Mucosa of stomach (tissue), 1 donor: ENCODE data around the gene EIF2A.
"Not testable (repeated sequence)": the region's sequence is repeated elsewhere in the genome, so short reads cannot be mapped to it uniquely, and the experiment has no call there.

Experiments used
- H3K27me3 ChIP-seq: one replicate; pipeline ENCODE4 v1.7.0; 2013; ENCODE audit warnings: mild to moderate bottlenecking, low read length; ENCODE audit not compliant: control insufficient read depth, insufficient read depth
- H3K36me3 ChIP-seq: one replicate; pipeline ENCODE4 v1.7.0; 2013; ENCODE audit warnings: low read length; ENCODE audit not compliant: control insufficient read depth, insufficient read depth
- H3K4me1 ChIP-seq: one replicate; pipeline ENCODE4 v1.7.0; 2013; ENCODE audit warnings: mild to moderate bottlenecking, low read length; ENCODE audit not compliant: control insufficient read depth, insufficient read depth
- H3K4me3 ChIP-seq: one replicate; pipeline ENCODE4 v1.7.0; 2013; ENCODE audit warnings: low read length
- H3K9ac ChIP-seq: one replicate; pipeline ENCODE4 v1.7.0; 2013; ENCODE audit warnings: mild to moderate bottlenecking, low read length, moderate library complexity
- H3K9me3 ChIP-seq: one replicate; pipeline ENCODE4 v1.7.0; 2013; ENCODE audit warnings: mild to moderate bottlenecking, low read length, moderate library complexity; ENCODE audit not compliant: control insufficient read depth
- donor health status: Pancreatic carcinoma.

Gene EIF2A

GRCh38 chr3:150607267-150608065 lies 60.9 kb downstream of the EIF2A start:
- H3K4me1 ChIP-seq, result peaks cover 15% of the 10 kb centered on the region
- H3K9ac ChIP-seq, result no peak overlapping the region
- no peaks in the 10 kb centered on the region for H3K9me3 ChIP-seq
- H3K27me3 ChIP-seq, result no peaks in the 10 kb centered on the region
- H3K36me3 ChIP-seq, result no peaks in the 10 kb centered on the region
- no peak overlapping the region for H3K4me3 ChIP-seq

DNA sequence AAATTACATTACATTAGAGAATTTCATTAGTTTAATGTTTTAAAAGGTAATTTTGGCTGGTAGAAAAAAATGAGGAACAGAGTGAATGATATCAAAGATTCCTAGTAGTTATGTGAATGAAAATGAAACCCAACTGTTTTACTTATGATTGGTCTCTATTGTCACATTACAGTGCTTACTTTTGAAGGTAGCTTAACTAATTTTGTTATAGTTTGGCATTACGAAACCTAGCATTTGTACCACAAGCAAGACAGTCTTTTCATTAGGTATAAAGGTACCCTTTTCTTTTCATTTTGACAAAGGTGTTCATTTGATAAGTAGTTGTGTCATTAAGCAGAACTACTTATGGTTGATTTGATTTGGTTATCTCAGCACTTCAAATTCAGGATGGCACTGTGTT lies 63.4 kb downstream of the EIF2A start:
- Histone ChIP-seq H3K9me3 (no peaks in the 10 kb centered on the region), H3K27me3 (no peaks in the 10 kb centered on the region), H3K4me1 (peaks cover 11% of the 10 kb centered on the region), H3K36me3 (no peaks in the 10 kb centered on the region), H3K9ac (no peak overlapping the region), H3K4me3 (no peak overlapping the region)

DNA sequence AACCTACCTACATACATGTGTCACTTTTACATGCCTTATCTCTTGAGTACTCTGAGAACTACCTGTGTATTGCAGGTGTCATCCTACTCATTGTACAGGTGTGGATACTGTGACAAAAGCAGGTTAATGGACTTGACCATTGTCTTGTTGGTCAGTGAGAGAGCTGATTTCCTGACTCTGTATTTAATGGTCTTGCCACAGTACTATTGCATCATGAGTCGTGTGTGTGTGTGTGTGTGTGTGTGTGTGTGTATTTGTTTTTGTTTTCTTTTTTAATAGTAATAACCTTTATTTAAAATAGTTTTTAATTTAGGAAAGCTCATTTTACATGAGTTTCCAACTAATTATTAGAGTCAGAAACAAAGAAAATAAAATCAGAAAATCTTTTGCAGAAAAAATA lies 64.2 kb downstream of the EIF2A start:
- Histone ChIP-seq H3K4me3 (no peak overlapping the region), H3K36me3 (no peaks in the 10 kb centered on the region), H3K9me3 (no peaks in the 10 kb centered on the region), H3K27me3 (no peaks in the 10 kb centered on the region), H3K9ac (no peak overlapping the region), H3K4me1 (peaks cover 11% of the 10 kb centered on the region)

DNA sequence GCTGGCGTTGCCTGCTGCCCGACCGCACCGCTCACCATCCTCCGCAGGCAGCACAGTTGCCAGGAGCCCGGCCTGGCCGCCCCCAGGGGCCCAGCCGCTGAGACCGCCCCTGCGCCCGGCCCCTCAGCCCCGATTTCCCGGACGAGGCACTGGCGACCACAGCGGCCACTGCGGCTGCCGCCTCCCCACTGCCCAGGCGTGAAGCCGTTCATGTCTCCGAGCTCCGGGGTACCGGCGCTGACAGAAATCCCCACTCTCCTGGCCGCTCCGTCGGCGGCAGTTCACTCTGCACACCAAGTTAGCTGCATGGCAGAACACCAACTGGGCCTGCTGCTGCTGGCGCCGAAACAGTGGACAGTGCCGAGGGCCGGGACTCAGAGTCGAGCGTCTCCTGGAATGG lies 65.1 kb downstream of the EIF2A start:
- peaks cover 11% of the 10 kb centered on the region for H3K4me1 ChIP-seq
- no peak overlapping the region for H3K4me3 ChIP-seq
- H3K9ac ChIP-seq, result no peak overlapping the region
- H3K27me3 ChIP-seq, result no peaks in the 10 kb centered on the region
- H3K9me3 ChIP-seq, result no peaks in the 10 kb centered on the region
- H3K36me3 ChIP-seq, result no peaks in the 10 kb centered on the region

DNA sequence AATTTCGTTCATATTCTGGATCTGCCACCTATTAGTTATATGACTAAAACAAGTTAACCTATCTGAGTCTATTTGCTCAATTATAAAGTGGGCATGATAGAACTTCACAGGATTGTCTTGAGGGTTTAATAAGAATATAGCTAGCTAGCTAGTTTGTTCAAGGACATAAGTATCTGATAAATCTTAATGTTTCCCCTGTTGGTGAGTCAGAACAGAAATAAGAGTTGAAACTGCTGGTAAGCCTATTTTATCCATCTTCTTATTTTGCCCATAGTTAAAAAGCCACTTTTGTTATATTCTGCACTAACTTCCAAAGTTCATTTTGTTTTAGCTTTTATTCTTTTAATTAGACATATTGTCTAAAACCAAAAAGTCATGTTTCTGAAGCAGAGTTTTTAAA lies 65.9 kb downstream of the EIF2A start:
- H3K4me1 ChIP-seq, result peaks cover 6% of the 10 kb centered on the region
- H3K27me3 ChIP-seq, result no peaks in the 10 kb centered on the region
- no peaks in the 10 kb centered on the region for H3K36me3 ChIP-seq

DNA sequence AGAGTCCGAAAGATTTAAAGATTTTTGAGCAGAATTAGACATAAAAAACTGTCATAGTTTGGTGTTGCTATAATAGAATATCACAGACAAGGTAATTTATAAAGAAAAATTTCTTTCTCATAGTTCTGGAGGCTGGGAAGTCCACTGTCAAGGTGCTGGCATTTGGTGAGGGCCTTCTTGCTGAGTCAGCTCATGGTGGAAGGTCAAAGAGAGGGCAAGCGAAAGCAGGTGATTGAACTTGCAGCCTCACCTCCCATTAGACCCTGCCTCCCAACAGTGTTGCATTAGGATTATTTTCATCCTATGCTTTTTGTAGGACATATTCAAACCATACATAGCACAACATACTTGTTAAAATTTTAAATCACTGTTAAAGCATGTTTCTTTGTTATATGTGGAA lies 66.4 kb downstream of the EIF2A start:
- H3K4me3 ChIP-seq, result no peak overlapping the region
- H3K4me1 ChIP-seq, result peaks cover 5% of the 10 kb centered on the region
- H3K36me3 ChIP-seq, result no peaks in the 10 kb centered on the region
- no peaks in the 10 kb centered on the region for H3K9me3 ChIP-seq
- no peaks in the 10 kb centered on the region for H3K27me3 ChIP-seq
- H3K9ac ChIP-seq, result no peak overlapping the region

More for the DNA sequence above, 65.9 kb downstream of the EIF2A start:
- Histone ChIP-seq H3K9ac (no peak overlapping the region), H3K9me3 (no peaks in the 10 kb centered on the region), H3K4me3 (no peak overlapping the region)

GRCh38 chr3:150613709-150614480 lies 67.3 kb downstream of the EIF2A start:
- peaks cover 5% of the 10 kb centered on the region for H3K4me1 ChIP-seq
- no peaks in the 10 kb centered on the region for H3K36me3 ChIP-seq
- no peak overlapping the region for H3K4me3 ChIP-seq

GRCh38 chr3:150620002-150620689 lies 73.6 kb downstream of the EIF2A start:
- Histone ChIP-seq H3K9me3 (no peaks in the 10 kb centered on the region), H3K4me1 (no peaks in the 10 kb centered on the region), H3K9ac (no peak overlapping the region), H3K4me3 (no peak overlapping the region), H3K36me3 (no peaks in the 10 kb centered on the region), H3K27me3 (no peaks in the 10 kb centered on the region)

More at GRCh38 chr3:150613709-150614480, 67.3 kb downstream of the EIF2A start:
- H3K9ac ChIP-seq, result no peak overlapping the region
- no peaks in the 10 kb centered on the region for H3K27me3 ChIP-seq
- no peaks in the 10 kb centered on the region for H3K9me3 ChIP-seq

- H3K27me3 ChIP-seq, H3K4me3 ChIP-seq, H3K9ac ChIP-seq, H3K9me3 ChIP-seq, H3K36me3 ChIP-seq, H3K4me1 ChIP-seq: not testable (repeated sequence)
Observed at GRCh38 chr3:150622955-150623354, 76.4 kb downstream of the EIF2A start.

DNA sequence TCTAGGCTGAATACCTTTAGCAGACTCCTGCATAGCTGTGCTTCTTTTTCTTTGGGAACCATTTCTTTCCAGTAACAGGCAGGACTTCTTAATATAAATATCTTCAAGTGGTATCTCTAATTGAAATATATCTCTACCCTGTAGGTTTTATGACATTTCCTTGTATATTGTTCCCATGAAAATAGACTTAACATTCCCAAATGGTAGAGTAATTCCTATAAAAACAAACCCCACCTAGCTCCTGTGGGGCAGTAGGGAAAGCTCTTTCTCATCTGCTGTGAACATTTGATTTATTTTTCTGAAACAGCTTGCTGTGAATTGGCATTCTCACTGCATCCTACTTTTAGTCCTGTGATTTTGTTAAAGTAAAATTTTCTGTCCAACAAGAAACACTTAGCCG lies 77.4 kb downstream of the EIF2A start:
- Histone ChIP-seq H3K9ac (no peak overlapping the region), H3K4me1 (no peaks in the 10 kb centered on the region), H3K36me3 (no peaks in the 10 kb centered on the region), H3K9me3 (no peaks in the 10 kb centered on the region), H3K27me3 (no peaks in the 10 kb centered on the region), H3K4me3 (no peak overlapping the region)

GRCh38 chr3:150626148-150626930 lies 79.8 kb downstream of the EIF2A start:
- no peaks in the 10 kb centered on the region for H3K36me3 ChIP-seq

More at GRCh38 chr3:150626148-150626930, 79.8 kb downstream of the EIF2A start:
- Histone ChIP-seq H3K27me3 (no peaks in the 10 kb centered on the region), H3K9me3 (no peaks in the 10 kb centered on the region), H3K9ac (no peak overlapping the region), H3K4me3 (no peak overlapping the region), H3K4me1 (no peaks in the 10 kb centered on the region)
